ENCODE results near the gene RDH5.

The RDH5 gene

GRCh38 chr12:55720071-55720564, at the start of gene RDH5:
Gene RDH5 (plus strand): TSS chr12:55720393. CDS start chr12:55721185, 792 bp downstream.
- peak in 28 of 58 donors; percentile 14 to 76 (median 30) for DNase-seq

GRCh38 chr12:55671746-55672145, 48.4 kb upstream of the RDH5 start:
- DNase-seq = no peak

GRCh38 chr12:55673638-55674037, 46.6 kb upstream of the RDH5 start:
- no peak for DNase-seq

GRCh38 chr12:55675666-55676065, 44.5 kb upstream of the RDH5 start:
- DNase-seq = no peak

GRCh38 chr12:55676707-55677106, 43.5 kb upstream of the RDH5 start:
- DNase-seq = no peak

- no peak for DNase-seq
Measured at GRCh38 chr12:55679691-55680090, 40.5 kb upstream of the RDH5 start.

GRCh38 chr12:55681142-55682077, 38.8 kb upstream of the RDH5 start:
- peak in 23 of 58 donors; percentile 5 to 58 (median 16) for DNase-seq

- no peak for DNase-seq
Measured at GRCh38 chr12:55682087-55682796, 38.0 kb upstream of the RDH5 start.

- DNase-seq = no peak
Measured at GRCh38 chr12:55683676-55684075, 36.5 kb upstream of the RDH5 start.

- DNase-seq = no peak
Measured at GRCh38 chr12:55684761-55685370, 35.3 kb upstream of the RDH5 start.

GRCh38 chr12:55685671-55686070, 34.5 kb upstream of the RDH5 start:
- no peak for DNase-seq

- peak in 1 of 58 donors; percentile 19 for DNase-seq
Measured at GRCh38 chr12:55686366-55687010, 33.7 kb upstream of the RDH5 start.

GRCh38 chr12:55687746-55688145, 32.4 kb upstream of the RDH5 start:
- DNase-seq = no peak

- DNase-seq = no peak
Measured at GRCh38 chr12:55688716-55689655, 31.2 kb upstream of the RDH5 start.

GRCh38 chr12:55692631-55693322, 27.4 kb upstream of the RDH5 start:
- DNase-seq = no peak

- DNase-seq = no peak
Measured at GRCh38 chr12:55693323-55694187, 26.6 kb upstream of the RDH5 start.

GRCh38 chr12:55694188-55694515, 26.0 kb upstream of the RDH5 start:
- DNase-seq = no peak

GRCh38 chr12:55694651-55695050, 25.5 kb upstream of the RDH5 start:
- DNase-seq = no peak

- no peak for DNase-seq
Measured at GRCh38 chr12:55695349-55695748, 24.8 kb upstream of the RDH5 start.
